ENCODE measurements around the gene OPN5.

Gene OPN5

DNA sequence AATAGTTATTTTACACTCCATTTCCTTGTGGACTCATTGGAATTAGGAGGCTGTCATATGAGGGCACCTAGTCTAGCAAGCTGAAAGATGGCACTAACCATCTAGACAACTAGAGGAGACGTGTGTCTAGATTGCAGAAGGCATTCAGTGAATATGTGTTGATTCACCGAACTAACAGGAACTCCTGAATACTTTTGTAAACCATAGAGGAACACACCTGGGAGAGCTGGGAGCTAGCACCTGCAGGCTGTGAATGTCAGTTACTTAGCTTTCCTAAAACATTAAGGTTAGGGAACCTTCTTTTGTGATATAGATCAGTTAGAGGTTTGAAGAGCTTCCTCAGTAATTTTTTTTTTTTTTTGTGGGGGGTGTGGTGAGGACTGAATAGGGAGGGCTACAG lies 7.7 kb downstream of the OPN5 start:
- H3K4me1 ChIP-seq (ENCODE audit: control insufficient read depth, insufficient read depth, low read length) = peaks cover 7% of the 10 kb centered on the region
- H3K9ac ChIP-seq (ENCODE audit: low read length) = no peak overlapping the region
- no peak for DNase-seq (ENCODE audit: low read depth)
- no peak overlapping the region for H3K4me3 ChIP-seq (ENCODE audit: low read length)
- H3K36me3 ChIP-seq (ENCODE audit: control insufficient read depth, insufficient read depth, low read length, severe bottlenecking) = no peaks in the 10 kb centered on the region
- H3K9me3 ChIP-seq (ENCODE audit: control insufficient read depth, low read length) = no peaks in the 10 kb centered on the region
- H3K27me3 ChIP-seq (replicated peaks; ENCODE audit: control insufficient read depth, insufficient read depth, low read length) = no peaks in the 10 kb centered on the region

GRCh38 chr6:47792216-47792733 lies 10.4 kb downstream of the OPN5 start:
- H3K9ac ChIP-seq (ENCODE audit: low read length) = no peak overlapping the region
- no peak for DNase-seq (ENCODE audit: low read depth)
- H3K4me3 ChIP-seq (ENCODE audit: low read length) = no peak overlapping the region
- H3K36me3 ChIP-seq (ENCODE audit: control insufficient read depth, insufficient read depth, low read length, severe bottlenecking) = no peaks in the 10 kb centered on the region
- no peaks in the 10 kb centered on the region for H3K27me3 ChIP-seq (replicated peaks; ENCODE audit: control insufficient read depth, insufficient read depth, low read length)
- H3K4me1 ChIP-seq (ENCODE audit: control insufficient read depth, insufficient read depth, low read length) = peaks cover 7% of the 10 kb centered on the region
- no peaks in the 10 kb centered on the region for H3K9me3 ChIP-seq (ENCODE audit: control insufficient read depth, low read length)

GRCh38 chr6:47794577-47795135 lies 12.8 kb downstream of the OPN5 start:
- DNase-seq (ENCODE audit: low read depth) = no peak
- H3K4me3 ChIP-seq (ENCODE audit: low read length) = no peak overlapping the region
- no peak overlapping the region for H3K9ac ChIP-seq (ENCODE audit: low read length)
- H3K9me3 ChIP-seq (ENCODE audit: control insufficient read depth, low read length) = no peaks in the 10 kb centered on the region
- H3K27me3 ChIP-seq (replicated peaks; ENCODE audit: control insufficient read depth, insufficient read depth, low read length) = no peaks in the 10 kb centered on the region
- no peaks in the 10 kb centered on the region for H3K4me1 ChIP-seq (ENCODE audit: control insufficient read depth, insufficient read depth, low read length)
- no peaks in the 10 kb centered on the region for H3K36me3 ChIP-seq (ENCODE audit: control insufficient read depth, insufficient read depth, low read length, severe bottlenecking)

GRCh38 chr6:47801984-47802383 lies 20.2 kb downstream of the OPN5 start:
- DNase-seq (ENCODE audit: low read depth) = no peak
- no peaks in the 10 kb centered on the region for H3K36me3 ChIP-seq (ENCODE audit: control insufficient read depth, insufficient read depth, low read length, severe bottlenecking)
- H3K4me3 ChIP-seq (ENCODE audit: low read length) = no peak overlapping the region
- no peaks in the 10 kb centered on the region for H3K27me3 ChIP-seq (replicated peaks; ENCODE audit: control insufficient read depth, insufficient read depth, low read length)
- H3K4me1 ChIP-seq (ENCODE audit: control insufficient read depth, insufficient read depth, low read length) = no peaks in the 10 kb centered on the region
- no peak overlapping the region for H3K9ac ChIP-seq (ENCODE audit: low read length)
- H3K9me3 ChIP-seq (ENCODE audit: control insufficient read depth, low read length) = no peaks in the 10 kb centered on the region

DNA sequence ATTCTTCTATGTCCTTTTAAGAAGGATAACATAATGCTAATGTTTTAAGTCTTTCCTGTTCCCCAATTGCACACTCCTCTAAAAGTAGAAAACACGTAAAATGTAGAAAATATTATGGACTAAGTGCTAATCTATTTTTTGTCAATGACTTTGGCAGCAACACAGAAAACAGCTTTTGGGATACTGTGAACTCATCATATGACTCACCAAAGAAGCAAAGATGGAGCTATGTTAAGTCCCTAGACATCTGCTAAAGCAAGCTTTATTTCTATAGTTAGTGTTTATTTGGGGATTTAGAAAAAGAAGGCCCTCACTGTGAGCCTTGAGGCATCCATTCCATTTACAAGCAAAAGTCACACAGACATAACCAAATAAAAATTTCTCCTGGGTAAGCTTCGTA lies 23.0 kb downstream of the OPN5 start:
- Histone ChIP-seq H3K9me3 (ENCODE audit: control insufficient read depth, low read length) (no peaks in the 10 kb centered on the region), H3K4me1 (ENCODE audit: control insufficient read depth, insufficient read depth, low read length) (no peaks in the 10 kb centered on the region), H3K4me3 (ENCODE audit: low read length) (no peak overlapping the region), H3K36me3 (ENCODE audit: control insufficient read depth, insufficient read depth, low read length, severe bottlenecking) (no peaks in the 10 kb centered on the region), H3K27me3 (replicated peaks; ENCODE audit: control insufficient read depth, insufficient read depth, low read length) (peaks cover 2% of the 10 kb centered on the region), H3K9ac (ENCODE audit: low read length) (no peak overlapping the region)
- DNase-seq (ENCODE audit: low read depth) = peak; percentile 12

DNA sequence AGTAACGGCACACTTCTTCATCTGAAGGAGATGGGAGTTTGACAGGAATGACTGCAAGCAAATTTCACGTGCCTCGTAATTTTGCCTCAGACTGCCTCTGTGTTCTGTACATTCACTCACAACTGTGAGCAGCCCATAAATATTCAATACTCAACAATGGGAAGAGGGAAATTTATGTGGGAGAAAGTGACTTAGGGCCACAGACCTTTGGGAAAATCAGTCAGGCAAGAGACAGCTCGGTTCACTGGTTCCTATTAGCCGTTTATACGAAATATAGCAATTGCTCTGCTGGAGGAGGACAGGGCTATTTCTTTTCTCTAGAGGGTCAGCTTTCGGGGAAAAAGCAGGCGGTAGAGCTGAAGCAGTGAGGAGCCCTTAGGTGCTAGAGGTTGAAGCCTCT lies 28.0 kb downstream of the OPN5 start:
- no peak for DNase-seq (ENCODE audit: low read depth)
- Histone ChIP-seq H3K9ac (ENCODE audit: low read length) (no peak overlapping the region), H3K9me3 (ENCODE audit: control insufficient read depth, low read length) (no peaks in the 10 kb centered on the region), H3K27me3 (replicated peaks; ENCODE audit: control insufficient read depth, insufficient read depth, low read length) (peaks cover 4% of the 10 kb centered on the region), H3K4me1 (ENCODE audit: control insufficient read depth, insufficient read depth, low read length) (no peaks in the 10 kb centered on the region), H3K36me3 (ENCODE audit: control insufficient read depth, insufficient read depth, low read length, severe bottlenecking) (no peaks in the 10 kb centered on the region), H3K4me3 (ENCODE audit: low read length) (no peak overlapping the region)

GRCh38 chr6:47810885-47811284 lies 29.1 kb downstream of the OPN5 start:
- no peak for DNase-seq (ENCODE audit: low read depth)

GRCh38 chr6:47811443-47811842 lies 29.6 kb downstream of the OPN5 start:
- no peak overlapping the region for H3K9ac ChIP-seq (ENCODE audit: low read length)
- H3K4me3 ChIP-seq (ENCODE audit: low read length) = no peak overlapping the region
- H3K36me3 ChIP-seq (ENCODE audit: control insufficient read depth, insufficient read depth, low read length, severe bottlenecking) = no peaks in the 10 kb centered on the region
- no peak for DNase-seq (ENCODE audit: low read depth)
- no peaks in the 10 kb centered on the region for H3K4me1 ChIP-seq (ENCODE audit: control insufficient read depth, insufficient read depth, low read length)
- H3K27me3 ChIP-seq (replicated peaks; ENCODE audit: control insufficient read depth, insufficient read depth, low read length) = peaks cover 4% of the 10 kb centered on the region
- H3K9me3 ChIP-seq (ENCODE audit: control insufficient read depth, low read length) = no peaks in the 10 kb centered on the region

More at GRCh38 chr6:47810885-47811284, 29.1 kb downstream of the OPN5 start:
- Histone ChIP-seq H3K36me3 (ENCODE audit: control insufficient read depth, insufficient read depth, low read length, severe bottlenecking) (no peaks in the 10 kb centered on the region), H3K4me1 (ENCODE audit: control insufficient read depth, insufficient read depth, low read length) (no peaks in the 10 kb centered on the region), H3K9ac (ENCODE audit: low read length) (no peak overlapping the region), H3K27me3 (replicated peaks; ENCODE audit: control insufficient read depth, insufficient read depth, low read length) (peaks cover 4% of the 10 kb centered on the region), H3K9me3 (ENCODE audit: control insufficient read depth, low read length) (no peaks in the 10 kb centered on the region), H3K4me3 (ENCODE audit: low read length) (no peak overlapping the region)

DNA sequence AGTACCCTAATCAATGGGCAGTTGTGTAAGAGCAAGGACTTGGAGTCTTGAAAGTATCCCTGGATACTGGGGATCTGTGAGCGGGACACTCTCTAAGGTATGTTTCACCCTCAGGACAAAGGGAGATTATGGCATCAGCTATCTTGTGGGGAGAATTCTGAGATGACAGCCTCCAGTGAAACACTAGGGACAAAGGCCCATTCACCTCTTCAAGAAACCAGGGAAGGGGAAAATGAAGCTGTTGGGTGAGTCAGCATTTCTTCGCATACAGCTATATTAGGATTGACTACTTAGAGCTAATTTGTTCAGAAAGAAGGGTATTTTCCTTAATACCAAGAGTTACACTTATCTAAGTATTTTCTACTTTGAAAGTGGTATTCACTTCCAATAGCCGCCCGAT lies 35.9 kb downstream of the OPN5 start:
- no peaks in the 10 kb centered on the region for H3K4me1 ChIP-seq (ENCODE audit: control insufficient read depth, insufficient read depth, low read length)
- no peak overlapping the region for H3K9ac ChIP-seq (ENCODE audit: low read length)
- H3K4me3 ChIP-seq (ENCODE audit: low read length) = no peak overlapping the region
- H3K36me3 ChIP-seq (ENCODE audit: control insufficient read depth, insufficient read depth, low read length, severe bottlenecking) = no peaks in the 10 kb centered on the region
- H3K9me3 ChIP-seq (ENCODE audit: control insufficient read depth, low read length) = no peaks in the 10 kb centered on the region
- peaks cover 11% of the 10 kb centered on the region for H3K27me3 ChIP-seq (replicated peaks; ENCODE audit: control insufficient read depth, insufficient read depth, low read length)
- DNase-seq (ENCODE audit: low read depth) = no peak

GRCh38 chr6:47819461-47819860 lies 37.6 kb downstream of the OPN5 start:
- Histone ChIP-seq H3K4me1 (ENCODE audit: control insufficient read depth, insufficient read depth, low read length) (no peaks in the 10 kb centered on the region), H3K9ac (ENCODE audit: low read length) (no peak overlapping the region), H3K27me3 (replicated peaks; ENCODE audit: control insufficient read depth, insufficient read depth, low read length) (peaks cover 11% of the 10 kb centered on the region), H3K36me3 (ENCODE audit: control insufficient read depth, insufficient read depth, low read length, severe bottlenecking) (no peaks in the 10 kb centered on the region), H3K9me3 (ENCODE audit: control insufficient read depth, low read length) (no peaks in the 10 kb centered on the region), H3K4me3 (ENCODE audit: low read length) (no peak overlapping the region)
- no peak for DNase-seq (ENCODE audit: low read depth)

GRCh38 chr6:47822856-47823554 lies 41.2 kb downstream of the OPN5 start:
- peaks cover 7% of the 10 kb centered on the region for H3K27me3 ChIP-seq (replicated peaks; ENCODE audit: control insufficient read depth, insufficient read depth, low read length)
- H3K4me3 ChIP-seq (ENCODE audit: low read length) = no peak overlapping the region
- H3K36me3 ChIP-seq (ENCODE audit: control insufficient read depth, insufficient read depth, low read length, severe bottlenecking) = no peaks in the 10 kb centered on the region
- no peaks in the 10 kb centered on the region for H3K9me3 ChIP-seq (ENCODE audit: control insufficient read depth, low read length)
- H3K4me1 ChIP-seq (ENCODE audit: control insufficient read depth, insufficient read depth, low read length) = no peaks in the 10 kb centered on the region
- no peak overlapping the region for H3K9ac ChIP-seq (ENCODE audit: low read length)
- DNase-seq (ENCODE audit: low read depth) = peak; percentile 28
